ENCODE measurements around the gene OR4A5.
"Not testable (repeated sequence)": the region's sequence is repeated elsewhere in the genome, so short reads cannot be mapped to it uniquely, and the experiment has no call there.

Gene OR4A5, protein sequence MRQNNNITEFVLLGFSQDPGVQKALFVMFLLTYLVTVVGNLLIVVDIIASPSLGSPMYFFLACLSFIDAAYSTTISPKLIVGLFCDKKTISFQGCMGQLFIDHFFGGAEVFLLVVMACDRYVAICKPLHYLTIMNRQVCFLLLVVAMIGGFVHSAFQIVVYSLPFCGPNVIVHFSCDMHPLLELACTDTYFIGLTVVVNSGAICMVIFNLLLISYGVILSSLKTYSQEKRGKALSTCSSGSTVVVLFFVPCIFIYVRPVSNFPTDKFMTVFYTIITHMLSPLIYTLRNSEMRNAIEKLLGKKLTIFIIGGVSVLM

DNA sequence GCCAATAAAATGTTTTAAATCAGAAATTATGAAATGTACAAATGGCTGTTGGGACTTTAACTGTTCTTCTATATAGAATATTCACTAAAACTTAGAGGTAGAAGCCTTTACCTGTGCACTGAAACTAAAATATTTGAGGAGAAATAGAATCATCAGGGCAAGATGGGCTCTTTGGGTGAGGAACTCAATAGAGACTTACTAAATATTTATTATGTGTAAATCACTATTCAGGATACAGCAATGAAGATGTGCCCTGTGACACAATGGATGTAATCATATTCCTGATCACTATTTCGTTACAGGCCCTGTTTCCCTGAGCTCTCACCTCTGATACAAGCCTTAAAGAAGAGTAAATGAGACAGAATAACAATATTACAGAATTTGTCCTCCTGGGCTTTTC, at the start of gene OR4A5:
OR4A5 (plus strand) TSS at position 301 of the 400 bp plus-strand sequence; CDS start at position 354, 53 bp downstream.
- not testable (repeated sequence) for DNase-seq

DNA sequence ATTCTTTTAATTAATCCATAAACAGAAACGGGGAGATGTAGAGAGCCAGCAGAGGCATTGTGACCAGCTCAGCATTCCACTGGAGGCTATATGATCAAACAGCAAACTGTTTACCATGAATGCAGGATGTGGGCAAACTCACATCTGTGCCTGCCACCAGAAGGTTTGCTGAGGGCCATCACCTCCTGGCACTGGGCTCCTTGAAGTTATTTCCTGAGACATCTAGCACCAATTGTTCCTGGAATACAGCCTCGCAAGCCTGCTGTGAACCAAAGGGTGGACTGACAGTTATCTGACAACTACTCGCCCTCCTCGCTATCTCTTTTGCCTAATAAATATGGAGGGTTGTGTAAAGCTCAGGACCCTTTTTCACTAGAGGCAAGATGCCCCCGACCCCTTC, 13.5 kb downstream of the OR4A5 start:
- not testable (repeated sequence) for DNase-seq
